CD4-positive, alpha-beta memory T cell (primary cell): ENCODE data around the gene ACKR1. TPM values are rescaled to one million over a fixed set of nuclear protein-coding genes. Genes with fewer than 3 reads are reported as not detected.

Experiments used
- CTCF ChIA-PET: fragments of 350-600 bp; sonication (Branson Sonifier 250); formaldehyde crosslinking; loops from one replicate; lab custom pipeline; 2021; ENCODE audit warnings: inconsistent platforms; ENCODE audit not compliant: partially characterized antibody; lab: Charles Lee
- POLR2A ChIA-PET: fragments of 350-600 bp; sonication (Branson Sonifier 250); formaldehyde crosslinking; loops from one replicate; lab custom pipeline; 2021; ENCODE audit not compliant: partially characterized antibody; lab: Charles Lee
- DNase-seq, 5 donors: peaks; one replicate each; pipeline versions ENCODE4 v3.0.0 to v3.0.0-alpha.2; 2020 to 2022; ENCODE audit warnings: mixed read lengths in 1 of 5
- H3K27ac ChIP-seq: one replicate; pipeline ENCODE4 v1.7.0; 2013; ENCODE audit warnings: low read depth, low read length
- H3K27me3 ChIP-seq: 2 replicates; pipeline ENCODE4 v1.7.0; 2013; ENCODE audit warnings: mild to moderate bottlenecking, low read length, moderate library complexity; ENCODE audit not compliant: insufficient read depth
- H3K36me3 ChIP-seq: 2 replicates; pipeline ENCODE4 v1.7.0; 2013; ENCODE audit warnings: mild to moderate bottlenecking, low read length, moderate library complexity; ENCODE audit not compliant: insufficient read depth
- H3K4me1 ChIP-seq: 2 replicates; pipeline ENCODE4 v1.7.0; 2013; ENCODE audit warnings: mild to moderate bottlenecking, low read length, moderate library complexity; ENCODE audit not compliant: insufficient read depth
- H3K4me3 ChIP-seq, 2 donors: one replicate each; pipeline ENCODE4 v1.7.0; 2013; ENCODE audit warnings: low read length in 2 of 2, mild to moderate bottlenecking in 1 of 2
- H3K9me3 ChIP-seq, 2 donors: one replicate each; pipeline ENCODE4 v1.7.0; 2013; ENCODE audit warnings: low read length in 2 of 2, control low read depth in 1 of 2; ENCODE audit not compliant: control insufficient read depth in 1 of 2
- H3K27ac Mint-ChIP-seq, 7 donors: one replicate each; pipeline ENCODE4 v1.8.0; 2020 to 2021; ENCODE audit warnings: mixed read lengths in 7 of 7, mild to moderate bottlenecking in 6 of 7, inconsistent platforms in 3 of 7, moderate library complexity in 3 of 7
- H3K27me3 Mint-ChIP-seq, 2 donors: one replicate each; pipeline ENCODE4 v1.8.0; 2020 to 2021; ENCODE audit warnings: mixed read lengths in 2 of 2
- H3K36me3 Mint-ChIP-seq, 2 donors: one replicate each; pipeline ENCODE4 v1.8.0; 2020 to 2021; ENCODE audit warnings: mixed read lengths in 2 of 2, inconsistent platforms in 1 of 2, mild to moderate bottlenecking in 1 of 2
- H3K4me1 Mint-ChIP-seq, 4 donors: one replicate each; pipeline ENCODE4 v1.8.0; 2020 to 2021; ENCODE audit warnings: mixed read lengths in 4 of 4, mild to moderate bottlenecking in 1 of 4
- H3K4me3 Mint-ChIP-seq, 8 donors: one replicate each; pipeline ENCODE4 v1.8.0; 2020 to 2021; ENCODE audit warnings: mixed read lengths in 8 of 8, mild to moderate bottlenecking in 7 of 8, moderate library complexity in 6 of 8, inconsistent platforms in 3 of 8
- H3K9me3 Mint-ChIP-seq, 8 donors: one replicate each; pipeline ENCODE4 v1.8.0; 2020 to 2021; ENCODE audit warnings: mixed read lengths in 8 of 8, mild to moderate bottlenecking in 5 of 8, inconsistent platforms in 3 of 8, moderate library complexity in 1 of 8
- intact Hi-C: fragments of 100-400 bp; cut with micrococcal nuclease; formaldehyde crosslinking; loops from one replicate; pipeline ENCODE4 v1.15.1; 2023
- polyA plus RNA-seq, 2 donors: library from polyadenylated mRNA; unstranded; fragments of 300-500 nt; fragmentation: Illumina TruSeq; gene quantifications; one replicate each; pipeline ENCODE4 v1.2.3, GENCODE V29; 2021
- total RNA-seq, 2 experiments: library from RNA; stranded (reverse); gene quantifications; one replicate each; pipeline ENCODE4 v1.2.3, GENCODE V29; 2021

The ACKR1 gene
- total and polyA plus RNA-seq, 4 experiments from 2014 or later, result not detected

- DNase-seq, result no peak
- Histone ChIP-seq H3K4me3 (no peak overlapping the region), H3K4me1 (no peaks in the 10 kb centered on the region), H3K27ac (no peak overlapping the region), H3K36me3 (no peaks in the 10 kb centered on the region), H3K9me3 (no peaks in the 10 kb centered on the region), H3K27me3 (peaks cover 10% of the 10 kb centered on the region)
- POLR2A ChIA-PET, result no interaction called here
- Mint-ChIP-seq H3K4me3 (no peak overlapping the region), H3K27me3 (peaks cover 36 to 68% of the 10 kb centered on the region in 2 donors), H3K27ac (no peak overlapping the region), H3K4me1 (peaks cover 0 to 3% (median 0%) of the 10 kb centered on the region in 4 donors), H3K36me3 (no peaks in the 10 kb centered on the region), H3K9me3 (no peaks in the 10 kb centered on the region)
- CTCF ChIA-PET, result interaction anchor here (0.6 to 1.4 kb wide), 4 partner anchors 9 to 76 kb away, joined by 3 to 5 read pairs (median 4); no protein-coding TSS in a partner anchor
- intact Hi-C loops, result no loop called here
Observed at GRCh38 chr1:159208175-159208825, 3.6 kb downstream of the ACKR1 start.

GRCh38 chr1:159209061-159209460 is 4.4 kb downstream of the ACKR1 start:
- Histone ChIP-seq H3K27ac (no peak overlapping the region), H3K4me3 (no peak overlapping the region), H3K27me3 (peaks cover 10% of the 10 kb centered on the region), H3K36me3 (no peaks in the 10 kb centered on the region), H3K9me3 (no peaks in the 10 kb centered on the region), H3K4me1 (no peaks in the 10 kb centered on the region)
- Mint-ChIP-seq H3K27me3 (peaks cover 37 to 63% of the 10 kb centered on the region in 2 donors), H3K9me3 (no peaks in the 10 kb centered on the region), H3K4me3 (no peak overlapping the region), H3K4me1 (peaks cover 0 to 4% (median 0%) of the 10 kb centered on the region in 4 donors), H3K36me3 (no peaks in the 10 kb centered on the region), H3K27ac (no peak overlapping the region)
- CTCF ChIA-PET, result interaction anchor here (1.0 to 1.4 kb wide), 3 partner anchors 12 to 18 kb away, joined by 3 to 5 read pairs (median 3); no protein-coding TSS in a partner anchor
- intact Hi-C loops, result no loop called here
- POLR2A ChIA-PET, result no interaction called here
- no peak for DNase-seq

GRCh38 chr1:159211331-159212136 is 6.9 kb downstream of the ACKR1 start:
- Histone ChIP-seq H3K4me3 (no peak overlapping the region), H3K27ac (no peak overlapping the region), H3K36me3 (no peaks in the 10 kb centered on the region), H3K27me3 (peaks cover 10% of the 10 kb centered on the region), H3K9me3 (no peaks in the 10 kb centered on the region), H3K4me1 (no peaks in the 10 kb centered on the region)
- H3K36me3 Mint-ChIP-seq, result no peaks in the 10 kb centered on the region
- H3K27me3 Mint-ChIP-seq, result peaks cover 37 to 44% of the 10 kb centered on the region in 2 donors
- ChIA-PET POLR2A (no interaction called here), CTCF (interaction anchor here (0.8 to 5.9 kb wide), 11 partner anchors 10 to 819 kb away, joined by 3 to 65 read pairs (median 4); no protein-coding TSS in a partner anchor)
- peak in 3 of 5 donors; percentile 19 to 32 (median 26) for DNase-seq
- intact Hi-C loops, result loop anchor here (1.0 to 5.0 kb wide), 2 partner anchors 50 to 796 kb away; no protein-coding TSS in a partner anchor
- H3K27ac Mint-ChIP-seq, result no peak overlapping the region
- H3K4me1 Mint-ChIP-seq, result peaks cover 0 to 5% (median 0%) of the 10 kb centered on the region in 4 donors
- no peaks in the 10 kb centered on the region for H3K9me3 Mint-ChIP-seq
- no peak overlapping the region for H3K4me3 Mint-ChIP-seq

- DNase-seq, result no peak
- Histone ChIP-seq H3K27ac (no peak overlapping the region), H3K4me3 (no peak overlapping the region), H3K4me1 (no peaks in the 10 kb centered on the region), H3K9me3 (no peaks in the 10 kb centered on the region), H3K36me3 (no peaks in the 10 kb centered on the region), H3K27me3 (peaks cover 7% of the 10 kb centered on the region)
- no peak overlapping the region for H3K27ac Mint-ChIP-seq
- no peak overlapping the region for H3K4me3 Mint-ChIP-seq
- ChIA-PET CTCF (interaction anchor here (0.7 to 5.9 kb wide), 16 partner anchors 11 to 1087 kb away, joined by 3 to 65 read pairs (median 6); no protein-coding TSS in a partner anchor), POLR2A (no interaction called here)
- H3K27me3 Mint-ChIP-seq, result peaks cover 32 to 40% of the 10 kb centered on the region in 2 donors
- H3K36me3 Mint-ChIP-seq, result no peaks in the 10 kb centered on the region
- intact Hi-C loops, result loop anchor here (5.0 kb wide), 1 partner anchor 795 kb away; no protein-coding TSS in a partner anchor
- H3K4me1 Mint-ChIP-seq, result peaks cover 0 to 5% (median 0%) of the 10 kb centered on the region in 4 donors
- H3K9me3 Mint-ChIP-seq, result no peaks in the 10 kb centered on the region
Observed at GRCh38 chr1:159212596-159212995, 7.9 kb downstream of the ACKR1 start.

- intact Hi-C loops, result loop anchor here (1.0 to 5.0 kb wide), 2 partner anchors 82 to 793 kb away; no protein-coding TSS in a partner anchor
- Histone ChIP-seq H3K36me3 (no peaks in the 10 kb centered on the region), H3K9me3 (no peaks in the 10 kb centered on the region), H3K27me3 (peaks cover 7% of the 10 kb centered on the region), H3K4me1 (no peaks in the 10 kb centered on the region), H3K4me3 (no peak overlapping the region), H3K27ac (no peak overlapping the region)
- H3K4me1 Mint-ChIP-seq, result peaks cover 0 to 3% (median 0%) of the 10 kb centered on the region in 4 donors
- no peak overlapping the region for H3K27ac Mint-ChIP-seq
- peaks cover 24 to 38% of the 10 kb centered on the region in 2 donors for H3K27me3 Mint-ChIP-seq
- ChIA-PET POLR2A (no interaction called here), CTCF (interaction anchor here (0.9 to 5.9 kb wide), 25 partner anchors 9 to 1267 kb away, joined by 3 to 65 read pairs (median 6); no protein-coding TSS in a partner anchor)
- no peak overlapping the region for H3K4me3 Mint-ChIP-seq
- no peaks in the 10 kb centered on the region for H3K9me3 Mint-ChIP-seq
- H3K36me3 Mint-ChIP-seq, result no peaks in the 10 kb centered on the region
- peak in 4 of 5 donors; percentile 12 to 27 (median 26) for DNase-seq
Observed at GRCh38 chr1:159214149-159214760, 9.6 kb downstream of the ACKR1 start.

GRCh38 chr1:159218649-159219636 is 14.3 kb downstream of the ACKR1 start:
- no peak for DNase-seq
- H3K4me1 ChIP-seq, result no peaks in the 10 kb centered on the region
- Mint-ChIP-seq H3K9me3 (no peaks in the 10 kb centered on the region), H3K27ac (peak overlapping the region in 1 of 7 donors; percentile 31), H3K36me3 (no peaks in the 10 kb centered on the region), H3K4me3 (no peak overlapping the region), H3K27me3 (peaks cover 11 to 25% of the 10 kb centered on the region in 2 donors), H3K4me1 (peaks cover 0 to 2% (median 0%) of the 10 kb centered on the region in 4 donors)
- intact Hi-C loops, result no loop called here
- H3K27me3 ChIP-seq, result no peaks in the 10 kb centered on the region
- H3K4me3 ChIP-seq, result no peak overlapping the region
- ChIA-PET CTCF (interaction anchor here (1.3 kb wide), 1 partner anchor 9 kb away, joined by 3 read pairs; no protein-coding TSS in a partner anchor), POLR2A (no interaction called here)
- H3K9me3 ChIP-seq, result no peaks in the 10 kb centered on the region
- H3K36me3 ChIP-seq, result no peaks in the 10 kb centered on the region
- no peak overlapping the region for H3K27ac ChIP-seq
